ENCODE measurements around the gene KATNIP.

DNA sequence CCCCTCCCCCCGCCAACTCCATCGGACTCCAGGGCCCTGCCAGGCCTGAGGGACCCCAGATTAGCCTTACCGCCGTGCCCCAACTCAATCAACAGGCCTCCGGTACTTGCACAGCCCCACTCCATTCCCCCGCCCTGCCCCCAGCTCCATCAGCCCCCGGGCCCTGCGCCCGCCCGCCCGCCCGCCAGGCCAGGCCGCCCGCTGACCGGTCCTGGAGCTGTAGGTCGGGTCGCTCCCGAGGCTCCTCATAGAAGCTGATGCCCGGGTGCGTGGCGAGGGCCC is 539 bp upstream of the KATNIP start:
- TF ChIP-seq CTCF (IDR thresholded peaks at IDR 0.05) (no peak), POLR2A (IDR thresholded peaks at IDR 0.05) (no peak)

Data from thyroid gland (tissue), 4 donors.